HEK293T (cell line): Measurements from ENCODE around the gene MYO7B.

ENCODE experiments used
- ARNT ChIP-seq: fragments of 450-650 bp; IDR thresholded peaks from 2 replicates; pipeline ENCODE4 v1.6.1; 2017; ENCODE audit warnings: mild to moderate bottlenecking
- FOXA1 ChIP-seq: fragments of 450-650 bp; IDR thresholded peaks from 2 replicates; pipeline ENCODE4 v1.6.1; 2016; ENCODE audit warnings: mild to moderate bottlenecking
- FOXK2 ChIP-seq: fragments of 450-650 bp; IDR thresholded peaks from 2 replicates; pipeline ENCODE4 v1.6.1; 2016; ENCODE audit warnings: mild to moderate bottlenecking
- FOXM1 ChIP-seq: fragments of 450-650 bp; IDR thresholded peaks from 2 replicates; pipeline ENCODE4 v1.6.1; 2017; ENCODE audit warnings: mild to moderate bottlenecking, borderline replicate concordance
- HDGF ChIP-seq: fragments of 450-650 bp; IDR thresholded peaks from 2 replicates; pipeline ENCODE4 v1.6.1; 2017; ENCODE audit warnings: antibody characterized with exemption, borderline replicate concordance
- SP1 ChIP-seq: fragments of 450-650 bp; IDR thresholded peaks from 2 replicates; pipeline ENCODE4 v1.6.1; 2017
- TARDBP ChIP-seq: fragments of 450-650 bp; IDR thresholded peaks from 2 replicates; pipeline ENCODE4 v1.6.1; 2016

DNA sequence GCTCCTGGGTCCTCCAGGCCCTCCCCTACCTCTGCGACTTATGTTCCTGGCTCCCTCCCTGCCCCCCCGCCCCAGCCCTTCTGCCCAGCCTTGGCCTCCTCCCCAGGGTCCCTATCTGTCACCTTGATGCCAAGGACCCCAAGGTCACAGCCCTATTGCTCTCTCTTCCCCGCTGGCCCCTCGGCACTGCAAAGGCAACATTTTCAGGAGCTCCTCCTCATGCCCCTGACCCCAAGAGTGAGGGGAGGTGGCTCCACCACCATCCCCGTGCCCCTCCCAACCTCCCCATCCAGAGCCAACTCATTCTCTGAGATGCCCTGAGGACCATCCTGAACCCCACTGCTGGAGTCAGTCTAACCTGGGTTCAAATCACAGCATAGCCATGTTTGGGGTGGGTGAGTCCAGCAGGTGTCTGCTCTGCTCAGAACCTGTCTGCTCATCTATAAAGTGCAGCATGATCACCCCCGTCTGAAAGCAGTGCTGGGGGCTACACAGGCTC is 128.1 kb downstream of the MYO7B start:
- TF ChIP-seq FOXM1, result no peak
- TF ChIP-seq FOXA1, result no peak
- no peak for TF ChIP-seq ARNT
- no peak for TF ChIP-seq FOXK2
- TF ChIP-seq HDGF, result no peak
- TF ChIP-seq SP1, result no peak
- TF ChIP-seq TARDBP, result no peak
